GM12801 (cell line): ENCODE measurements around the gene MPI.

Experiments used
- CTCF ChIP-seq: IDR thresholded peaks from one replicate; pipeline ENCODE4 v1.5.1; 2011; ENCODE audit warnings: control low read depth; ENCODE audit not compliant: insufficient read length; ENCODE audit errors: extremely low read depth

MPI gene

GRCh38 chr15:74889883-74890664 is at the start of gene MPI:
TSS of gene MPI (plus strand) at chr15:74890042. CDS start at chr15:74890074, 32 bp downstream.
- no peak for TF ChIP-seq CTCF

- no peak for TF ChIP-seq CTCF
Measured at GRCh38 chr15:74840851-74841775, 48.7 kb upstream of the MPI start.

GRCh38 chr15:74841891-74842373 is 47.9 kb upstream of the MPI start:
- no peak for TF ChIP-seq CTCF

GRCh38 chr15:74842581-74843444 is 47.0 kb upstream of the MPI start, which contains the start of gene ULK3:
TSS of gene ULK3 (minus strand) at chr15:74843156. CDS start at chr15:74843105, 51 bp downstream.
- no peak for TF ChIP-seq CTCF

- no peak for TF ChIP-seq CTCF
Measured at GRCh38 chr15:74843445-74843828, 46.4 kb upstream of the MPI start.

GRCh38 chr15:74843891-74844299 is 45.9 kb upstream of the MPI start:
- TF ChIP-seq CTCF: no peak
